Esophagus muscularis mucosa (tissue), 3 donors: ENCODE measurements around the gene CYP2S1.

Experiments used
- EP300 ChIP-seq: sonication (generic); formaldehyde crosslinking; IDR thresholded peaks from one replicate; pipeline ENCODE4 v1.6.1; 2017; ENCODE audit warnings: antibody characterized with exemption
- TF ChIP-seq, protein P1 (sequence below), 3 experiments: fragments of 200-600 bp in 2 of 3; fragments of 450-650 bp in 1 of 3; sonication (generic) in 2 of 3; IDR thresholded peaks; one replicate each; pipeline ENCODE4 v1.5.1; 2017 to 2019; ENCODE audit warnings: antibody characterized with exemption in 3 of 3, mild to moderate bottlenecking in 2 of 3, moderate library complexity in 1 of 3

DNA sequence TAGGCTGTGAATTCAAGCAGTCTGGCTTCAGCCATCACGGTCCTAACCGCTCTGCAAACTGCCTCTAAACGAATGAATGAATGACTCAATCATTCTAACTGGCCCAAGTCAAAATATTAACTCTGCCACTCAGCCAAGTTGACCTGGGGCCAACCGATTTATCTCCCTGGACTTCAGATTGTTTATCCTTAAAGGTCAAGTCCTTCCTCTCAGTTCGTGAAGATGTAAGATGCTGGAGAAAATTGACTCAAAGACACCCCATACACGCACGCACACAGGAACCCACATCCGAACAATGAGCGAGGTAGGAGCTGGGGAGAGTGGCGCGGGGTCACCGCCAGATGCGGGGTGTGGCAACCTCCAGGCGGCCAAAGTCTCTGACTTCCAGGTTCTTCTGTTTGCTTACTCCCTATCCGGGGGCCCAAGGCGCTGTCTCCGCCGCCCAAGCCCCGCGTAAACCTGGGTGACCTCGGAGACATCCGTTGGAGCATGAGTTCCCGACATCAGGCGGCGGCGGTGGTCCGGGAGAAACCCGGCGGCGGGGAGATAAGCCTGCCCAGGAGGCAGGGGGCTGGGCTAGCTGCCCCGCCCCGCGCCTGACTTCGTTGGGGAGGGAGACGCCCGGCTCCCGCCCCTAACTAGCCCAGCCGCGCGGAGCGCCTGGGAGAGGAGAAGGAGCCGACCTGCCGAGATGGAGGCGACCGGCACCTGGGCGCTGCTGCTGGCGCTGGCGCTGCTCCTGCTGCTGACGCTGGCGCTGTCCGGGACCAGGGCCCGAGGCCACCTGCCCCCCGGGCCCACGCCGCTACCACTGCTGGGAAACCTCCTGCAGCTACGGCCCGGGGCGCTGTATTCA, at the start of gene CYP2S1:
- no peak for TF ChIP-seq EP300
- TF ChIP-seq, protein P1, sequence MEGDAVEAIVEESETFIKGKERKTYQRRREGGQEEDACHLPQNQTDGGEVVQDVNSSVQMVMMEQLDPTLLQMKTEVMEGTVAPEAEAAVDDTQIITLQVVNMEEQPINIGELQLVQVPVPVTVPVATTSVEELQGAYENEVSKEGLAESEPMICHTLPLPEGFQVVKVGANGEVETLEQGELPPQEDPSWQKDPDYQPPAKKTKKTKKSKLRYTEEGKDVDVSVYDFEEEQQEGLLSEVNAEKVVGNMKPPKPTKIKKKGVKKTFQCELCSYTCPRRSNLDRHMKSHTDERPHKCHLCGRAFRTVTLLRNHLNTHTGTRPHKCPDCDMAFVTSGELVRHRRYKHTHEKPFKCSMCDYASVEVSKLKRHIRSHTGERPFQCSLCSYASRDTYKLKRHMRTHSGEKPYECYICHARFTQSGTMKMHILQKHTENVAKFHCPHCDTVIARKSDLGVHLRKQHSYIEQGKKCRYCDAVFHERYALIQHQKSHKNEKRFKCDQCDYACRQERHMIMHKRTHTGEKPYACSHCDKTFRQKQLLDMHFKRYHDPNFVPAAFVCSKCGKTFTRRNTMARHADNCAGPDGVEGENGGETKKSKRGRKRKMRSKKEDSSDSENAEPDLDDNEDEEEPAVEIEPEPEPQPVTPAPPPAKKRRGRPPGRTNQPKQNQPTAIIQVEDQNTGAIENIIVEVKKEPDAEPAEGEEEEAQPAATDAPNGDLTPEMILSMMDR (IDR thresholded peaks at IDR 0.05) = no peak
